ENCODE results near the gene CCDC60.

DNA sequence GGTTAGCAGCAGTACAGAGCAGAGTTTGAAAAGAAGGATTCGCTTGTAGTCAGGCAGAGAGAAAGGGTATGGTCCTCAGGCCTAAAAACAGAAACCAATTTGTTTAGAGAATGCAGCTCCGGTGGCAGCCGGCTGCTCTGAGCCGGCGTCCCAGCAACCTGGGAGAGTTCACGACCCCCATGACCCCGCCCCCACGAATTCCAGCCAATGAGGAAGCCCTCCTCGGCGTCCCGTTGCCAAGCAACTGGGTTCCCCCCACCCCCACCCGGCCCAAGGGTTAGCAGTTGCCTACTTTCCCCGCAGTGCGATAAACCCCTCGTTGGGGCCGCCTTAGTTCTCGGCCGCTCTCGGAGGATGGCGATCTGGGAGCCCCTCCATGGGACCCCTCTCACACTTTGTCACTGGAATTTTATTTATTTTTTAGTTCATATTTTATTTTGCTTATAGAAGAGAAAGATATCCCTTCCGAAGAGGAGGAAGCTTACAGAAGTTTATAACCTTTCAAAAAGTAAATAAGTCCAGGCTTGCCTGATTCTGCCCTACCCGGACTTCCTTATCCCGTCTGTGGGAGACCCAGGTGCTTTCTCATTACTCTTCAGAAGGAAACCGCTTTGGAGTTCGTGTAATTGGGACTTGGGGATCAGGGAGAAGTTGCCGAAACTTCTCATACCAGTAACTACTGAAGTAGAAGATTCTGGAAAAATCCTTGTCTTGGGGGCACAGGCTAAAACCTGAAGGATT, at the start of gene CCDC60:
- TF ChIP-seq EP300 (IDR thresholded peaks at IDR 0.05; ENCODE audit: low read depth in 2 of 2, low read length in 2 of 2), result no peak
- no peak for TF ChIP-seq EP300 (CRISPR knock-in tag; IDR thresholded peaks at IDR 0.05; ENCODE audit: borderline replicate concordance)
- TF ChIP-seq PAX8 (CRISPR knock-in tag; IDR thresholded peaks at IDR 0.05; ENCODE audit: borderline replicate concordance), result no peak
